ENCODE measurements around the gene ECHS1. TPM values are rescaled to one million over a fixed set of nuclear protein-coding genes. Genes with fewer than 3 reads are reported as not detected.

Gene ECHS1
- total and polyA plus RNA-seq, 2 experiments from 2014 or later = 92.1 to 127 TPM

DNA sequence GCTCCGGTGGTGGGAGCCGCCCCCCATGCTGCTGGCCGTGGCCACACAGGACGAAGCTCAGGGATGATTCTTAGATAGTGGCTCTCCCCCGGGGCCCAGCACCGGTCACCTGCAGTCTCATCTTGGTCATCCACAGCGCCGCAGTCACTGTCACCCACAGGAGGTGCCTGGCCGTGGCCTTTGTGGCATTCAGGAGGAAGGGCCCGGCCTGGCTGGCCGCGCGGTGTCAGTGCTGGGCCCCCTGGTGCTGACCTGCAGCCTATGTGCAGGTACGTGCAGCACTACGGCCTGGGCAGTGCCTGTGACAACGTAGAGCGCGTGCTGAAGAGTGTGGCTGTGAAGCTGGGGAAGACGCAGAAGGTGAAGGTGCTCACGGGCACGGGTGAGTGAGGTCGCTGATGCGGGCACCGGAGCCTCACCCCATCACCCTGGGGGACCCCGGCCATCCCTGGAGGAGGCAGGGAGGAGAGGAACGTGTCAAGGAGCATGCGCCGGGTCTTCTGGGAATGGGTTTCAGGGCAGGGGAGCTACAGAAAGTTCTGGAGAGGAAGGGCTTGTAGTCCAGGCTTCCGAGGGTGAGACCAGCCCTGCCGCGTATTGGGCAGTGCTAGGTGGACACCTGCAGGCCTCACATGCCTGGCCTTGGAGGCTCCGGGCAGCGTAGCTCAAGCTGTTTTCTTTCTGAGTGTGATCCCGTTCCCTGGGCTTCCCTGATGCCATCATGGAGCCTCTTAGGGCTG is 46.2 kb upstream of the ECHS1 start:
- H3K4me1 Mint-ChIP-seq = no peaks in the 10 kb centered on the region
- H3K27ac Mint-ChIP-seq = no peak overlapping the region
- no peaks in the 10 kb centered on the region for H3K4me1 ChIP-seq (ENCODE audit: insufficient read depth)
- no peak overlapping the region for H3K4me3 Mint-ChIP-seq
- H3K27ac ChIP-seq (ENCODE audit: low read depth) = no peak overlapping the region
- no peak overlapping the region for H3K4me3 ChIP-seq
- no peak overlapping the region for H3K4me2 ChIP-seq
- H3K36me3 Mint-ChIP-seq (ENCODE audit: low read depth) = peaks cover 28% of the 10 kb centered on the region
- H3K79me2 ChIP-seq (replicated peaks; ENCODE audit: insufficient read depth) = no peaks in the 10 kb centered on the region
- H3K27me3 Mint-ChIP-seq (ENCODE audit: insufficient read depth, low read depth, poor library complexity) = peaks cover 17% of the 10 kb centered on the region
- H3K9me3 Mint-ChIP-seq = peaks cover 13% of the 10 kb centered on the region
- no peak for DNase-seq (ENCODE audit: low spot score)
- no peaks in the 10 kb centered on the region for H3K36me3 ChIP-seq (ENCODE audit: insufficient read depth)
- TF ChIP-seq ZNF331 (CRISPR knock-in tag; IDR thresholded peaks at IDR 0.05; ENCODE audit: low read depth) (no peak), REST (IDR thresholded peaks at IDR 0.05; ENCODE audit: unreplicated experiment) (no peak), JUNB (IDR thresholded peaks at IDR 0.05; ENCODE audit: unreplicated experiment) (no peak), CREB1 (CRISPR knock-in tag; IDR thresholded peaks at IDR 0.05; ENCODE audit: low read depth) (no peak), EZH2 (IDR thresholded peaks at IDR 0.05; ENCODE audit: low read depth, unreplicated experiment) (no peak), NANOG (IDR thresholded peaks at IDR 0.05; ENCODE audit: borderline replicate concordance) (no peak), POLR2AphosphoS5 (IDR thresholded peaks at IDR 0.05; ENCODE audit: low read depth) (no peak), EZH2phosphoT487 (IDR thresholded peaks at IDR 0.05; ENCODE audit: unreplicated experiment) (no peak), ETS1 (IDR thresholded peaks at IDR 0.05) (no peak)
- TF ChIP-seq, protein P1, sequence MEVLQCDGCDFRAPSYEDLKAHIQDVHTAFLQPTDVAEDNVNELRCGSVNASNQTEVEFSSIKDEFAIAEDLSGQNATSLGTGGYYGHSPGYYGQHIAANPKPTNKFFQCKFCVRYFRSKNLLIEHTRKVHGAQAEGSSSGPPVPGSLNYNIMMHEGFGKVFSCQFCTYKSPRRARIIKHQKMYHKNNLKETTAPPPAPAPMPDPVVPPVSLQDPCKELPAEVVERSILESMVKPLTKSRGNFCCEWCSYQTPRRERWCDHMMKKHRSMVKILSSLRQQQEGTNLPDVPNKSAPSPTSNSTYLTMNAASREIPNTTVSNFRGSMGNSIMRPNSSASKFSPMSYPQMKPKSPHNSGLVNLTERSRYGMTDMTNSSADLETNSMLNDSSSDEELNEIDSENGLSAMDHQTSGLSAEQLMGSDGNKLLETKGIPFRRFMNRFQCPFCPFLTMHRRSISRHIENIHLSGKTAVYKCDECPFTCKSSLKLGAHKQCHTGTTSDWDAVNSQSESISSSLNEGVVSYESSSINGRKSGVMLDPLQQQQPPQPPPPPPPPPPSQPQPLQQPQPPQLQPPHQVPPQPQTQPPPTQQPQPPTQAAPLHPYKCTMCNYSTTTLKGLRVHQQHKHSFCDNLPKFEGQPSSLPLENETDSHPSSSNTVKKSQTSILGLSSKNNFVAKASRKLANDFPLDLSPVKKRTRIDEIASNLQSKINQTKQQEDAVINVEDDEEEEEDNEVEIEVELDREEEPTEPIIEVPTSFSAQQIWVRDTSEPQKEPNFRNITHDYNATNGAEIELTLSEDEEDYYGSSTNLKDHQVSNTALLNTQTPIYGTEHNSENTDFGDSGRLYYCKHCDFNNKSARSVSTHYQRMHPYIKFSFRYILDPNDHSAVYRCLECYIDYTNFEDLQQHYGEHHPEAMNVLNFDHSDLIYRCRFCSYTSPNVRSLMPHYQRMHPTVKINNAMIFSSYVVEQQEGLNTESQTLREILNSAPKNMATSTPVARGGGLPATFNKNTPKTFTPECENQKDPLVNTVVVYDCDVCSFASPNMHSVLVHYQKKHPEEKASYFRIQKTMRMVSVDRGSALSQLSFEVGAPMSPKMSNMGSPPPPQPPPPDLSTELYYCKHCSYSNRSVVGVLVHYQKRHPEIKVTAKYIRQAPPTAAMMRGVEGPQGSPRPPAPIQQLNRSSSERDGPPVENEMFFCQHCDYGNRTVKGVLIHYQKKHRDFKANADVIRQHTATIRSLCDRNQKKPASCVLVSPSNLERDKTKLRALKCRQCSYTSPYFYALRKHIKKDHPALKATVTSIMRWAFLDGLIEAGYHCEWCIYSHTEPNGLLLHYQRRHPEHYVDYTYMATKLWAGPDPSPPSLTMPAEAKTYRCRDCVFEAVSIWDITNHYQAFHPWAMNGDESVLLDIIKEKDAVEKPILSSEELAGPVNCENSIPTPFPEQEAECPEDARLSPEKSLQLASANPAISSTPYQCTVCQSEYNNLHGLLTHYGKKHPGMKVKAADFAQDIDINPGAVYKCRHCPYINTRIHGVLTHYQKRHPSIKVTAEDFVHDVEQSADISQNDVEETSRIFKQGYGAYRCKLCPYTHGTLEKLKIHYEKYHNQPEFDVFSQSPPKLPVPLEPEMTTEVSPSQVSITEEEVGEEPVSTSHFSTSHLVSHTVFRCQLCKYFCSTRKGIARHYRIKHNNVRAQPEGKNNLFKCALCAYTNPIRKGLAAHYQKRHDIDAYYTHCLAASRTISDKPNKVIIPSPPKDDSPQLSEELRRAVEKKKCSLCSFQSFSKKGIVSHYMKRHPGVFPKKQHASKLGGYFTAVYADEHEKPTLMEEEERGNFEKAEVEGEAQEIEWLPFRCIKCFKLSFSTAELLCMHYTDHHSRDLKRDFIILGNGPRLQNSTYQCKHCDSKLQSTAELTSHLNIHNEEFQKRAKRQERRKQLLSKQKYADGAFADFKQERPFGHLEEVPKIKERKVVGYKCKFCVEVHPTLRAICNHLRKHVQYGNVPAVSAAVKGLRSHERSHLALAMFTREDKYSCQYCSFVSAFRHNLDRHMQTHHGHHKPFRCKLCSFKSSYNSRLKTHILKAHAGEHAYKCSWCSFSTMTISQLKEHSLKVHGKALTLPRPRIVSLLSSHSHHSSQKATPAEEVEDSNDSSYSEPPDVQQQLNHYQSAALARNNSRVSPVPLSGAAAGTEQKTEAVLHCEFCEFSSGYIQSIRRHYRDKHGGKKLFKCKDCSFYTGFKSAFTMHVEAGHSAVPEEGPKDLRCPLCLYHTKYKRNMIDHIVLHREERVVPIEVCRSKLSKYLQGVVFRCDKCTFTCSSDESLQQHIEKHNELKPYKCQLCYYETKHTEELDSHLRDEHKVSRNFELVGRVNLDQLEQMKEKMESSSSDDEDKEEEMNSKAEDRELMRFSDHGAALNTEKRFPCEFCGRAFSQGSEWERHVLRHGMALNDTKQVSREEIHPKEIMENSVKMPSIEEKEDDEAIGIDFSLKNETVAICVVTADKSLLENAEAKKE (CRISPR knock-in tag; IDR thresholded peaks at IDR 0.05) = no peak
- H2AFZ ChIP-seq = no peak overlapping the region
- no peak for ATAC-seq
- 0 out of 2 replicates have a peak, but pooled peaks cover 2% of the 10 kb centered on the region for H3F3A ChIP-seq (replicated peaks; ENCODE audit: low read depth)
- no peaks in the 10 kb centered on the region for H3K9me2 ChIP-seq (ENCODE audit: insufficient read depth)
- peaks cover 11% of the 10 kb centered on the region; the same call in 1 of the 2 replicates for H3K27me3 ChIP-seq (ENCODE audit: insufficient read depth)
- H4K20me1 ChIP-seq (replicated peaks; ENCODE audit: insufficient read depth) = no peaks in the 10 kb centered on the region; the same call in 1 of the 2 replicates

All from GM23338 (cell line).